H9 (cell line): ENCODE results near the gene CCDC194. TPM values are rescaled to one million over a fixed set of nuclear protein-coding genes. Genes with fewer than 3 reads are reported as not detected.

Experiments used
- DNase-seq: peaks from one replicate; pipeline ENCODE4 v3.0.0-alpha.2; 2017
- H2AFZ ChIP-seq: one replicate; pipeline ENCODE4 v1.6.1; 2013; ENCODE audit warnings: mild to moderate bottlenecking, low read length, control low read depth, moderate library complexity
- H2AK5ac ChIP-seq: 2 replicates; pipeline ENCODE4 v1.6.1; 2013; ENCODE audit warnings: low read length, control low read depth, mixed read lengths; ENCODE audit not compliant: insufficient read length
- H2BK120ac ChIP-seq: one replicate; pipeline ENCODE4 v1.6.1; 2013; ENCODE audit warnings: low read depth, mild to moderate bottlenecking, low read length, control low read depth, inconsistent platforms; ENCODE audit not compliant: poor library complexity, severe bottlenecking
- H2BK12ac ChIP-seq: 2 replicates; pipeline ENCODE4 v1.6.1; 2013; ENCODE audit warnings: low read length, control low read depth, mixed read lengths, low read depth; ENCODE audit not compliant: insufficient read length
- H2BK15ac ChIP-seq: 2 replicates; pipeline ENCODE4 v1.6.1; 2013; ENCODE audit warnings: low read depth, low read length, control low read depth
- H2BK20ac ChIP-seq: one replicate; pipeline ENCODE4 v1.6.1; 2013; ENCODE audit warnings: low read depth, mild to moderate bottlenecking, low read length, control low read depth, inconsistent platforms; ENCODE audit not compliant: poor library complexity, severe bottlenecking
- H2BK5ac ChIP-seq: 2 replicates; pipeline ENCODE4 v1.6.1; 2013; ENCODE audit warnings: low read length, control low read depth, mixed read lengths; ENCODE audit not compliant: insufficient read length
- H3K14ac ChIP-seq: 2 replicates; pipeline ENCODE4 v1.6.1; 2013; ENCODE audit warnings: low read length, control low read depth; ENCODE audit not compliant: insufficient read depth
- H3K18ac ChIP-seq: 2 replicates; pipeline ENCODE4 v1.6.1; 2013; ENCODE audit warnings: low read depth, mild to moderate bottlenecking, mixed read lengths, low read length, control low read depth; ENCODE audit not compliant: insufficient read length
- H3K23ac ChIP-seq: 2 replicates; pipeline ENCODE4 v1.6.1; 2013; ENCODE audit warnings: low read length, control low read depth, mixed read lengths, low read depth; ENCODE audit not compliant: insufficient read length
- H3K23me2 ChIP-seq: 2 replicates; pipeline ENCODE4 v1.6.1; 2013; ENCODE audit warnings: low read depth, mild to moderate bottlenecking, mixed read lengths, low read length, control low read depth; ENCODE audit not compliant: insufficient read length, poor library complexity, severe bottlenecking
- H3K27ac ChIP-seq: 2 replicates; pipeline ENCODE4 v1.5.1; 2013; ENCODE audit warnings: low read length, control low read depth, mixed read lengths, low read depth; ENCODE audit not compliant: insufficient read length
- H3K27me3 ChIP-seq: 2 replicates; pipeline ENCODE4 v1.6.1; 2013; ENCODE audit warnings: low read length, control low read depth, inconsistent platforms; ENCODE audit not compliant: insufficient read depth
- H3K4ac ChIP-seq: 2 replicates; pipeline ENCODE4 v1.6.1; 2013; ENCODE audit warnings: low read depth, mild to moderate bottlenecking, control low read depth, inconsistent platforms, low read length, moderate library complexity
- H3K4me1 ChIP-seq: 2 replicates; pipeline ENCODE4 v1.6.1; 2013; ENCODE audit warnings: low read length, control low read depth, inconsistent platforms; ENCODE audit not compliant: insufficient read depth
- H3K4me2 ChIP-seq: 2 replicates; pipeline ENCODE4 v1.6.1; 2013; ENCODE audit warnings: low read length, control low read depth, mixed read lengths; ENCODE audit not compliant: insufficient read length, insufficient read depth
- H3K56ac ChIP-seq: 2 replicates; pipeline ENCODE4 v1.6.1; 2013; ENCODE audit warnings: low read depth, mild to moderate bottlenecking, mixed read lengths, low read length, control low read depth; ENCODE audit not compliant: insufficient read length
- H3K79me1 ChIP-seq: 2 replicates; pipeline ENCODE4 v1.6.1; 2013; ENCODE audit warnings: low read depth, mild to moderate bottlenecking, moderate library complexity, low read length, control low read depth, inconsistent platforms; ENCODE audit not compliant: insufficient read depth, poor library complexity, severe bottlenecking
- H3K79me2 ChIP-seq: 2 replicates; pipeline ENCODE4 v1.6.1; 2013; ENCODE audit warnings: low read length, control low read depth, inconsistent platforms; ENCODE audit not compliant: insufficient read depth
- H3K9ac ChIP-seq: 2 replicates; pipeline ENCODE4 v1.6.1; 2013; ENCODE audit warnings: low read length, control low read depth, mixed read lengths; ENCODE audit not compliant: insufficient read length; ENCODE audit errors: extremely low read depth
- H3K9me3 ChIP-seq: one replicate; pipeline ENCODE4 v1.6.1; 2013; ENCODE audit warnings: low read depth, low read length, inconsistent platforms; ENCODE audit not compliant: control insufficient read depth
- H3T11ph ChIP-seq: one replicate; pipeline ENCODE4 v1.6.1; 2013; ENCODE audit warnings: mild to moderate bottlenecking, low read length, control low read depth, inconsistent platforms
- H4K20me1 ChIP-seq: one replicate; pipeline ENCODE4 v1.6.1; 2013; ENCODE audit not compliant: control insufficient read depth, insufficient read length, insufficient read depth
- H4K5ac ChIP-seq: 2 replicates; pipeline ENCODE4 v1.6.1; 2013; ENCODE audit warnings: low read depth, mild to moderate bottlenecking, mixed read lengths, low read length, control low read depth; ENCODE audit not compliant: insufficient read length
- H4K8ac ChIP-seq: replicated peaks from 2 replicates; pipeline ENCODE4 v1.6.1; 2013; ENCODE audit warnings: low read length, control low read depth, mixed read lengths, low read depth; ENCODE audit not compliant: insufficient read length
- H4K91ac ChIP-seq: 2 replicates; pipeline ENCODE4 v1.6.1; 2013; ENCODE audit warnings: low read depth, mild to moderate bottlenecking, moderate library complexity, mixed read lengths, low read length, control low read depth; ENCODE audit not compliant: insufficient read length
- H3K27ac Mint-ChIP-seq, 3 experiments: 2 replicates in 2 of 3; 3 replicates in 1 of 3; pipeline ENCODE4 v1.8.0; 2020 to 2021; ENCODE audit warnings: mixed read lengths in 3 of 3, mild to moderate bottlenecking in 1 of 3, moderate library complexity in 1 of 3
- H3K27me3 Mint-ChIP-seq: 2 replicates; pipeline ENCODE4 v1.8.0; 2021; ENCODE audit warnings: low read depth, mild to moderate bottlenecking, moderate library complexity, mixed read lengths
- H3K36me3 Mint-ChIP-seq, 3 experiments: 2 replicates in 2 of 3; 3 replicates in 1 of 3; pipeline ENCODE4 v1.8.0; 2020 to 2021; ENCODE audit warnings: low read depth in 3 of 3, mixed read lengths in 3 of 3; ENCODE audit not compliant: insufficient read depth in 1 of 3
- H3K4me1 Mint-ChIP-seq, 2 experiments: 2 replicates each; pipeline ENCODE4 v1.8.0; 2020; ENCODE audit warnings: mixed read lengths in 2 of 2
- H3K4me3 Mint-ChIP-seq, 2 experiments: 2 replicates in 1 of 2; 3 replicates in 1 of 2; pipeline ENCODE4 v1.8.0; 2020 to 2021; ENCODE audit warnings: mild to moderate bottlenecking in 2 of 2, mixed read lengths in 2 of 2, moderate library complexity in 1 of 2
- H3K9me3 Mint-ChIP-seq, 2 experiments: 2 replicates in 1 of 2; 3 replicates in 1 of 2; pipeline ENCODE4 v1.8.0; 2020; ENCODE audit warnings: mild to moderate bottlenecking in 2 of 2, mixed read lengths in 2 of 2, moderate library complexity in 1 of 2
- WGBS: extraction: QIAGEN DNeasy Blood & Tissue Kit; methylation state at CpG from one replicate; pipeline ENCODE4 v1.1.7; 2013; ENCODE audit warnings: missing lambda C conversion rate, low lambda C conversion rate, mixed read lengths; ENCODE audit not compliant: insufficient read length; ENCODE audit errors: extremely low coverage; 5-methylcytosine and 5-hydroxymethylcytosine counted together
- total RNA-seq: library from RNA; stranded (reverse); gene quantifications from 2 replicates; pipeline ENCODE4 v1.2.1, GENCODE V29; 2021
- TF ChIP-seq, protein P1 (sequence below): fragments of 200-600 bp; sonication (generic); conservative IDR thresholded peaks from 3 replicates; pipeline ENCODE4 v1.8.0; 2021; ENCODE audit warnings: antibody characterized with exemption, mild to moderate bottlenecking

CCDC194 gene
- total RNA-seq, 1 experiment from 2014 or later = 0.68 TPM

DNA sequence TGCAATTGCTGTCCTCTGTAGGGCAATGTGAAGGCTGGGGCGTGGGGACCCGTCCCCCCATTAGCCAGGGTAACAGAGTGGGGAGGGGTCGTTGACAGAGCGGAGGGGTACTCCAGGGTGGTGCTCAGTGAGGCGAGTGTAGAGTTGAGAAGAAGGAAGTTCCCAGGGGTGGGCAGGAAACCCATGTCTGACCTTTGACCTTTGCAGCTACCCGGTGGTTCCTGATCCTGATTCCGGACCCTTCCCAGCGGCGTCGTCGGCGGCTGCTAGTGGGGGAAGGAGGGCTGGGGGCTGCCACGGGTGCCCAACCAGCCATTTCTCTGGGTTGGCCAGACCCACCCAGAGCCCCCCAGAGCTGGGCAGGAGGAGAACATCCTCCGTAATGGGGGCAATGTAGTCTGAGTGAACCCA, 14.8 kb downstream of the CCDC194 start:
- no peak overlapping the region for H2BK20ac ChIP-seq
- H4K8ac ChIP-seq = no peak overlapping the region
- Mint-ChIP-seq H3K27ac (no peak overlapping the region), H3K4me3 (no peak overlapping the region), H3K27me3 (no peaks in the 10 kb centered on the region), H3K36me3 (peaks cover 2 to 9% (median 3%) of the 10 kb centered on the region in 3 experiments; a peak in 4 of 7 replicates), H3K9me3 (peaks cover 9 to 10% of the 10 kb centered on the region in 2 experiments; a peak in 4 of 5 replicates), H3K4me1 (peaks cover 9 to 12% of the 10 kb centered on the region in 2 experiments)
- no peaks in the 10 kb centered on the region for H4K20me1 ChIP-seq
- no peaks in the 10 kb centered on the region for H3K27me3 ChIP-seq
- H3K23me2 ChIP-seq = no peaks in the 10 kb centered on the region
- H4K5ac ChIP-seq = no peak overlapping the region
- H2BK5ac ChIP-seq = no peak overlapping the region
- H3K27ac ChIP-seq = no peak overlapping the region
- H3K18ac ChIP-seq = no peak overlapping the region
- no peak overlapping the region for H2BK12ac ChIP-seq
- no peak overlapping the region for H3K56ac ChIP-seq
- H2BK15ac ChIP-seq = no peak overlapping the region
- H4K91ac ChIP-seq = no peak overlapping the region
- no peak overlapping the region for H2AFZ ChIP-seq
- no peak overlapping the region for H2BK120ac ChIP-seq
- no peak overlapping the region for H3K4me2 ChIP-seq
- no peak overlapping the region for H3K9ac ChIP-seq
- TF ChIP-seq, protein P1, sequence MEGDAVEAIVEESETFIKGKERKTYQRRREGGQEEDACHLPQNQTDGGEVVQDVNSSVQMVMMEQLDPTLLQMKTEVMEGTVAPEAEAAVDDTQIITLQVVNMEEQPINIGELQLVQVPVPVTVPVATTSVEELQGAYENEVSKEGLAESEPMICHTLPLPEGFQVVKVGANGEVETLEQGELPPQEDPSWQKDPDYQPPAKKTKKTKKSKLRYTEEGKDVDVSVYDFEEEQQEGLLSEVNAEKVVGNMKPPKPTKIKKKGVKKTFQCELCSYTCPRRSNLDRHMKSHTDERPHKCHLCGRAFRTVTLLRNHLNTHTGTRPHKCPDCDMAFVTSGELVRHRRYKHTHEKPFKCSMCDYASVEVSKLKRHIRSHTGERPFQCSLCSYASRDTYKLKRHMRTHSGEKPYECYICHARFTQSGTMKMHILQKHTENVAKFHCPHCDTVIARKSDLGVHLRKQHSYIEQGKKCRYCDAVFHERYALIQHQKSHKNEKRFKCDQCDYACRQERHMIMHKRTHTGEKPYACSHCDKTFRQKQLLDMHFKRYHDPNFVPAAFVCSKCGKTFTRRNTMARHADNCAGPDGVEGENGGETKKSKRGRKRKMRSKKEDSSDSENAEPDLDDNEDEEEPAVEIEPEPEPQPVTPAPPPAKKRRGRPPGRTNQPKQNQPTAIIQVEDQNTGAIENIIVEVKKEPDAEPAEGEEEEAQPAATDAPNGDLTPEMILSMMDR = no peak
- H3K79me2 ChIP-seq = no peaks in the 10 kb centered on the region
- peak; percentile 44 for DNase-seq
- no peaks in the 10 kb centered on the region; the same call in 1 of the 2 replicates for H3K4me1 ChIP-seq
- no peak overlapping the region for H3K14ac ChIP-seq
- no CpG with 5 or more reads among the region's 14 CpGs for WGBS
- H3K79me1 ChIP-seq = no peaks in the 10 kb centered on the region
- H2AK5ac ChIP-seq = no peak overlapping the region
- H3T11ph ChIP-seq = no peak overlapping the region
- no peak overlapping the region for H3K23ac ChIP-seq
- H3K9me3 ChIP-seq = no peaks in the 10 kb centered on the region
- H3K4ac ChIP-seq = no peak overlapping the region
